ENCODE data around the gene ZDHHC18.

DNA sequence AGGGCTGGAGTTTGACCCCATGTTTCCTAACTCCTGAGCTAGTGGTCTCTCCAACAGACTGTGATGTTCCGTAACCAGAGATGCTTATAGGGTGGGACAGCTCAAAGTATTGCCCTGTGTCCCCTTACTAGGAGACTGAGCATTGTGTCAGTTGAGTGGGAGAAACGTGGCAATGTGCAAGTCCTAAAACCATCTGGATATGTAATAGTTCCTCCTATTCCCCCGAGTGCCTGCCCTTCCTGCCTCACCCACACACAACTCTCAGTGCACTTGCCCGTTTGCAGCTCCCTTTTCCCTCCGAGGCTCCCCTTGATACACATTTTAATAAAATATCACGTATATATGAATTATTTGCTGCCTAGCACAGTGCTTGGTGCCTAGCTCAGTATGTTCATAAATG is 35.3 kb upstream of the ZDHHC18 start:
- TF ChIP-seq BACH2 (CRISPR knock-in tag; IDR thresholded peaks at IDR 0.05; ENCODE audit: borderline replicate concordance) (no peak), ISL1 (CRISPR knock-in tag; IDR thresholded peaks at IDR 0.05) (no peak), ARNTL (CRISPR knock-in tag; IDR thresholded peaks at IDR 0.05; ENCODE audit: borderline replicate concordance, low read depth) (no peak), PPARA (CRISPR knock-in tag; IDR thresholded peaks at IDR 0.05; ENCODE audit: borderline replicate concordance) (no peak), ZC3H10 (CRISPR knock-in tag; IDR thresholded peaks at IDR 0.05) (no peak), RARB (CRISPR knock-in tag; IDR thresholded peaks at IDR 0.05) (no peak)
- TF ChIP-seq, protein P1, sequence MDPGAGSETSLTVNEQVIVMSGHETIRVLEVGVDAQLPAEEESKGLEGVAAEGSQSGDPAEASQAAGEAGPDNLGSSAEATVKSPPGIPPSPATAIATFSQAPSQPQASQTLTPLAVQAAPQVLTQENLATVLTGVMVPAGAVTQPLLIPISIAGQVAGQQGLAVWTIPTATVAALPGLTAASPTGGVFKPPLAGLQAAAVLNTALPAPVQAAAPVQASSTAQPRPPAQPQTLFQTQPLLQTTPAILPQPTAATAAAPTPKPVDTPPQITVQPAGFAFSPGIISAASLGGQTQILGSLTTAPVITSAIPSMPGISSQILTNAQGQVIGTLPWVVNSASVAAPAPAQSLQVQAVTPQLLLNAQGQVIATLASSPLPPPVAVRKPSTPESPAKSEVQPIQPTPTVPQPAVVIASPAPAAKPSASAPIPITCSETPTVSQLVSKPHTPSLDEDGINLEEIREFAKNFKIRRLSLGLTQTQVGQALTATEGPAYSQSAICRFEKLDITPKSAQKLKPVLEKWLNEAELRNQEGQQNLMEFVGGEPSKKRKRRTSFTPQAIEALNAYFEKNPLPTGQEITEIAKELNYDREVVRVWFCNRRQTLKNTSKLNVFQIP (CRISPR knock-in tag; IDR thresholded peaks at IDR 0.05; ENCODE audit: borderline replicate concordance, low read depth) = no peak
- TF ChIP-seq, protein P2, sequence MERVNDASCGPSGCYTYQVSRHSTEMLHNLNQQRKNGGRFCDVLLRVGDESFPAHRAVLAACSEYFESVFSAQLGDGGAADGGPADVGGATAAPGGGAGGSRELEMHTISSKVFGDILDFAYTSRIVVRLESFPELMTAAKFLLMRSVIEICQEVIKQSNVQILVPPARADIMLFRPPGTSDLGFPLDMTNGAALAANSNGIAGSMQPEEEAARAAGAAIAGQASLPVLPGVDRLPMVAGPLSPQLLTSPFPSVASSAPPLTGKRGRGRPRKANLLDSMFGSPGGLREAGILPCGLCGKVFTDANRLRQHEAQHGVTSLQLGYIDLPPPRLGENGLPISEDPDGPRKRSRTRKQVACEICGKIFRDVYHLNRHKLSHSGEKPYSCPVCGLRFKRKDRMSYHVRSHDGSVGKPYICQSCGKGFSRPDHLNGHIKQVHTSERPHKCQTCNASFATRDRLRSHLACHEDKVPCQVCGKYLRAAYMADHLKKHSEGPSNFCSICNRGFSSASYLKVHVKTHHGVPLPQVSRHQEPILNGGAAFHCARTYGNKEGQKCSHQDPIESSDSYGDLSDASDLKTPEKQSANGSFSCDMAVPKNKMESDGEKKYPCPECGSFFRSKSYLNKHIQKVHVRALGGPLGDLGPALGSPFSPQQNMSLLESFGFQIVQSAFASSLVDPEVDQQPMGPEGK (CRISPR knock-in tag; IDR thresholded peaks at IDR 0.05; ENCODE audit: borderline replicate concordance) = no peak

Data from SK-N-SH treated with all-trans-retinoic acid at 6 μM for 48 hours (cell line).